M059J (cell line): Measurements from ENCODE around the gene TP63. TPM values are rescaled to one million over a fixed set of nuclear protein-coding genes. Genes with fewer than 3 reads are reported as not detected.
A peak's percentile ranks its signal among the peaks of the same experiment; 100 is the strongest.

Experiments
- DNase-seq: peaks from one replicate; pipeline ENCODE4 v3.0.0-alpha.2; 2012; ENCODE audit warnings: low read depth
- total RNA-seq: library from RNA; depleted of rRNA; stranded (reverse); fragments of >200 nt; shearing (Covaris generic); gene quantifications from 2 replicates; pipeline ENCODE4 v1.2.3, GENCODE V29; 2014

Gene TP63
- total RNA-seq, 1 experiment from 2014 or later: not detected

GRCh38 chr3:189809583-189809982 lies 178.4 kb downstream of the TP63 start:
- DNase-seq: no peak

GRCh38 chr3:189812806-189813465 lies 181.7 kb downstream of the TP63 start:
- DNase-seq: no peak

- DNase-seq: no peak
Measured at GRCh38 chr3:189813647-189814240, 182.6 kb downstream of the TP63 start.

GRCh38 chr3:189820365-189820720 lies 189.2 kb downstream of the TP63 start:
- no peak for DNase-seq

GRCh38 chr3:189821262-189821661 lies 190.1 kb downstream of the TP63 start:
- DNase-seq: no peak

GRCh38 chr3:189822726-189823125 lies 191.5 kb downstream of the TP63 start:
- DNase-seq: no peak

- peak; percentile 92 for DNase-seq
Measured at GRCh38 chr3:189824629-189825312, 193.6 kb downstream of the TP63 start.

GRCh38 chr3:189826566-189826965 lies 195.4 kb downstream of the TP63 start:
- no peak for DNase-seq

GRCh38 chr3:189827108-189827507 lies 195.9 kb downstream of the TP63 start:
- no peak for DNase-seq

- DNase-seq: no peak
Measured at GRCh38 chr3:189830401-189830800, 199.2 kb downstream of the TP63 start.

- DNase-seq: no peak
Measured at GRCh38 chr3:189833266-189833665, 202.1 kb downstream of the TP63 start.

GRCh38 chr3:189833996-189834395 lies 202.8 kb downstream of the TP63 start:
- DNase-seq: no peak

GRCh38 chr3:189834462-189834861 lies 203.3 kb downstream of the TP63 start:
- no peak for DNase-seq

- no peak for DNase-seq
Measured at GRCh38 chr3:189836795-189837194, 205.6 kb downstream of the TP63 start.

- no peak for DNase-seq
Measured at GRCh38 chr3:189838291-189838690, 207.1 kb downstream of the TP63 start.

GRCh38 chr3:189839576-189839975 lies 208.4 kb downstream of the TP63 start:
- peak; percentile 59 for DNase-seq

GRCh38 chr3:189841473-189842205 lies 210.4 kb downstream of the TP63 start:
- DNase-seq: peak; percentile 73

GRCh38 chr3:189842681-189843602 lies 211.8 kb downstream of the TP63 start:
- DNase-seq: no peak

- DNase-seq: no peak
Measured at GRCh38 chr3:189845069-189845468, 213.9 kb downstream of the TP63 start.

GRCh38 chr3:189848395-189849040 lies 217.3 kb downstream of the TP63 start:
- no peak for DNase-seq

GRCh38 chr3:189849262-189849661 lies 218.1 kb downstream of the TP63 start:
- peak; percentile 22 for DNase-seq
